NT2/D1 (cell line): ENCODE results near the gene THSD7A.

Experiments used
- SUZ12 ChIP-seq: IDR thresholded peaks from 2 replicates; pipeline ENCODE4 v1.6.1; 2011; ENCODE audit not compliant: insufficient read length, insufficient read depth; ENCODE audit errors: extremely low read depth
- ZNF274 ChIP-seq: IDR thresholded peaks from 2 replicates; pipeline ENCODE4 v1.6.1; 2011; ENCODE audit warnings: mild to moderate bottlenecking, low read depth, low read length

DNA sequence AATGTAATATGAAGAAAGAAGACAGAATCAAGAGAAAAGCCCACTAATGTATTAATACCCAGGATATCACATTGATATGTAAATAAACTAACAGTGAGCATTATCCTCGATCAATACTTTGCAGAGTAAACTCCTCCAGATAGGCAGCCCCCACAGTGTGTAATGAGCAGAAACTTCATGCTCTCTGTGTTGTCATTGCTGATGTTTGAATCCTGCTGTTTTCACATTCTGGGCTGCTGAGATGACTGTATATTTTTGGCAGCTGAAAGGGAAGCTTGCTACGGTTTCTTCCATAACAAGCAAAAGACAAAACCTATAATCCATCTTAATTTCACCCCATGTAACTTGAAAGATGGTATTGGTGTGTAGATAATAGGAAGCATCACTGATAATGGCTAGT lies 15.3 kb upstream of the THSD7A start:
- TF ChIP-seq ZNF274, result no peak
- TF ChIP-seq SUZ12, result no peak
